Glomerular endothelial cell (primary cell): ENCODE measurements around the gene CR1L. TPM values are rescaled to one million over a fixed set of nuclear protein-coding genes. Genes with fewer than 3 reads are reported as not detected.
"Not testable (repeated sequence)": the region's sequence is repeated elsewhere in the genome, so short reads cannot be mapped to it uniquely, and the experiment has no call there.

Experiments
- DNase-seq: peaks from one replicate; pipeline ENCODE4 v3.0.0-alpha.2; 2011; ENCODE audit warnings: low read depth, low spot score; ENCODE audit errors: extremely low read depth
- total RNA-seq: library from RNA; depleted of rRNA; stranded (reverse); fragments of >200 nt; gene quantifications from 2 replicates; pipeline ENCODE4 v1.2.3, GENCODE V29; 2015

The CR1L gene
- not detected in 2 replicates for total RNA-seq

DNA sequence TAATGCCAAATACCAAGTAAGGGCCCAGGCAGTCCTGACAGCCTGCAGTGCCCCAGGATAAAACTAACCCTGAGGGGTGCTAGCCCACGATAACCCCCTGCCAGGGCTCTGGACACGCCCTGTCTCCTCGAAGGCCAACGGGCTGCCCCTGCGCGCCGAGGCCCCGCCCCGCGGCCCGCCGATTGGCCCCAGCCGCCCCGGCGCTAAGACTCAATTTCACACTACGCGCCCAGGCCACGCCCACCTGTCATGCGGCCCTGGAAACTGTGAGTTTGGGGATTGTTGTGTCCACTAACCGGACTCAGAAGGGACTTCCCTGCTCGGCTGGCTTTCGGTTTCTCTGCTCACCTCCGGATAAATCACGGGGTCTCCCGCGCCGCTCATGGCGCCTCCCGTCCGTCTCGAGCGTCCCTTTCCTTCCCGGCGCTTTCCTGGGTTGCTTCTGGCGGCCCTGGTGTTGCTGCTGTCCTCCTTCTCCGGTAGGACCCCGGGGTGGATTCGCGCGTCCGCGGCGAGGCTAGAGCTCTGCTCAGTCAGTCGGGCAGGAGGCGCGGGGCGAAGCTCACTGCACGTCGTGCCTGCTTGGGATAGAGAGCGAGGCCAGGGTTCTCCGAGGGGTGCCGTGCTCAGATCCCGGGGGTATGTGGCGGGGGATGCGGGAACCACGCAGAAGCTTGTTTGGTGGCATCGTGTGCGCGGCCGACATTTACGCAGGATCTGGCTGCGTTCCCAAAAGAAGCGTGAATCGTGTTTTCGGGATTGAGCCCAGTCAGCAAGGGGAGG lies at the start of gene CR1L:
Gene CR1L (plus strand): TSS at position 282 of the 783 bp plus-strand sequence. CDS start 101 bp downstream, at position 383.
- no peak for DNase-seq

DNA sequence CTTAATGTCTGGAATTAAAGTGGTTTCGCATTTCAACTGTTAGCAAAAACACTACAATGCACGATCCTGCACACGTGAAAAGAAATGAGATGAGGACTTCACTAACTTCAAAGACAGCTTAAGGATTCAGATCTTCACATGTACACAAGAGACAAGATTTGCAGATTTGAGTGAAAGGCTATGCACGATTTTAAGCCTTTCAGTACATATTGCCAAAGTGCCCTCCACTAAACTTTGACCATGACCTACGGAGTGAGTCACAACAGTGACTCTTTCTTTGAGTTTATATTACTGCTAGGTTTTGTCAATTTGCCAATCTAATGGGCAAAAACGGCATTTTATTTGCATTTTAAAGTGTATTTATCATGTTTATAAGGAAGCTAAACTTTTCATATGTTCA lies 41.2 kb upstream of the CR1L start:
- no peak for DNase-seq

DNA sequence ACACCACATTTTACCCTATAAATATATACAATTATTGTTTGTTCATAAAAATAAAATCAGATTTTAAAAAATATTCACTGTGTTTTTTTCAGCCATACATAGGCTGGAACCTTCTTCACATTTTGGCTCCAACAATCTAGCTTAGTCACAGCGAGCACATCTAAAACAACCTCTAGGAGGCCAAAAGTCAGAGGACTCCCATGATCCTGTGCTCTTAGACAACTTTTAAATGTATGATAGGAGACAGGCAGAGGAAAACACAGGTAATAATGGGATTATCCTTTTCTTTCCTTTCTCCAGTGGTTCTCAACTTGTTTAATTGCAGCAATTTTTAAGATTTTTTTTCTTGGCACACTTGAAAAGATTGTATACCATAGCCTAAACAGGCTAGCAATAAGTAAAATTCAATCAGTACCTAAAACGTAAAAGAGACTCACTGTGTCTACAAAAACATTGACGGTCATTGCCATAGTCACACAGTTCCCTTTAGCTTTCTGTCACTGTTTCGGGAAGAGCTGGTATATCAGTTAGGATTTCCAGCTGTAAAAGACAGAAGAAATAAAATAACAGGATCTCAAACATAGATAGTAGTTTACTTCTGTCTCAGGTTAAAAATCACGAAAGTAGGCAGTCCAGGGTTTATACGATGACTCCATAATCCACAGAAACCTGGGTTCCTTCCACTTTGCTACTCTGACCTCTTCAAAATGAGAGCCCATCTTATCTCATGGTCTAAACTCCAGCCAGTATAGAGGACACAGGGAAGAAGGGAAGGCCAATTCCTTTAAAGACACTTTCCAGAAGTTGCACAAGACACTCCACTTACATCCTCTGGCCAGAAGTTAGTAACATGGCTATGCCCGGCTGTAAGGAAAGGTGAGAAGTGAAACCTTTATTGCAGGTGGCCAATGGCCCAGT lies 39.2 kb upstream of the CR1L start:
- no peak for DNase-seq

DNA sequence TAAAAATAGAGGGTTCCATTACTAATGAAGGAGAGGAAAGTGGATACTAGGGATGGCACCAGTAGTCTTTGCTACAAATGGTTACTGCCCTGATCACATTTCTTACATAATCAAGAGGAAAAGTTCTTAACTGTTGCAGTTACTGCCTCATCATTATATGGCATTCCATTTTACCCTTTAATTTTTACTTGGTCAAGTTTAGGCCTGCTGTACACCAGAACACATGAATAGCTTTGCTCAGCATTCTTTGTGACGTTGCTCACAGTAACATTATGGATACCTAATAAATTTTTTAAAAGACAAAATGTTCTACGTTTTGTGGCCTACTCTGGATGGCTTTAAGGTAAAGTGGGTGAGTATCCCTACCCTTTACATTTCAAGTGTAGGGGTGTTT lies 38.6 kb upstream of the CR1L start:
- no peak for DNase-seq

DNA sequence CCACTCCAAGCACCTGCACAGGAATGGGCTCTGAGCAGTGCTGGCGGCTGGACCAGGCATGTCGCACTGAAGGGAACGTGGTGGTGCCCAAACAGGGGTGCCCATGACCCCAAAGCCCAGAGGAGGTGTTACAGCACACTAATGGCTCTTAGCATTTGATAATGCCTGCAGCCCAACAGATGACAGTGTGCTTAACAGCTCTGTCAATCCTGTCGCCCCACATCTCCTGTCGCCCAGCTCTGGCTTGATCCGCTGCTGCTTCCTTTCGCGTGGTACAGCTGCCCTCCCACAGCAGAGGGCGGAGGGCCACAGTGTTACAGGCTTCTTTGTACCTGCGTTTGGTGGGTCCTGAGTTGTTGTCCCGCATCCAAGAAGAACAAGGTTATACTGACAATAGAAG lies 32.2 kb upstream of the CR1L start:
- no peak for DNase-seq

DNA sequence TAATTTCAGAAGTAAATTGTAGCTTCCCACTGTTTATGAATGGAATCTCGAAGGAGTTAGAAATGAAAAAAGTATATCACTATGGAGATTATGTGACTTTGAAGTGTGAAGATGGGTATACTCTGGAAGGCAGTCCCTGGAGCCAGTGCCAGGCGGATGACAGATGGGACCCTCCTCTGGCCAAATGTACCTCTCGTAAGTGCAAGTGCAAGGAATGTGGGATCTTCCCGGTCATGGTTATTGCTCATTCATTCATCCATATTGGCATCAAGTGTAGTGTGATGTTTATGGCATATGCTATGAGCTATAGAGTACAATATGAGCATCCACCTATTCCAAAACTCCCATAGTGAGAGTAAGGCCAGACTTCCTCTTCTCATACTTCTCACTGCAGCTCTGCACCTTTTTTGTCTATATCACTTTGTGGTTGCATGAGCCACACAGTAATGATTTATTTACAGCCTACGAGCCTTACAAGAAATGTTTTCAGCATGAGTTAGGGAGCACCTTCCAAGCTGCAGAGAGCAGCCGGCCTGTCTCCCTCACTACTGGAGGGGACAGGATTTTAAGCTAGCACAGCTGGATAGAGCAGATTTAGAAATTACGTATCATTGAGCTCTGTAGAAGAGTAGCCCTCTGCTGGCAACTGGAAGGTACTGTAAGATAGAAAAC lies 24.9 kb upstream of the CR1L start:
- no peak for DNase-seq

DNA sequence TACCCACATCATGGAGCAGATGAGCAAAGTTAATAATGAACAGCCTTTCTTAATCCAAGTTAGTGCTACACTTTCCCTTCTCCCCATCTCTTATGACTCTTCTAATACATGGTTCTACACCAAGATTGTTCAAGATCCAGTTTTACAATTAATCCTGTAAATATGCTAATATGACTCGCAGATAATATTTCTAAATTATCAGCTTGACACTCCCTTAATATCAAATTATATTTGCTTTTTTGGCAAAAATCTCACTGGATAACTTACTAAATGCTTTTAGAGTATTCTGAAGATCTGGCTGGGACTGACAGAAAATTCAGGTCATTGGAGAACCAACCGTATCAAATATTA lies 24.4 kb upstream of the CR1L start:
- DNase-seq = no peak

DNA sequence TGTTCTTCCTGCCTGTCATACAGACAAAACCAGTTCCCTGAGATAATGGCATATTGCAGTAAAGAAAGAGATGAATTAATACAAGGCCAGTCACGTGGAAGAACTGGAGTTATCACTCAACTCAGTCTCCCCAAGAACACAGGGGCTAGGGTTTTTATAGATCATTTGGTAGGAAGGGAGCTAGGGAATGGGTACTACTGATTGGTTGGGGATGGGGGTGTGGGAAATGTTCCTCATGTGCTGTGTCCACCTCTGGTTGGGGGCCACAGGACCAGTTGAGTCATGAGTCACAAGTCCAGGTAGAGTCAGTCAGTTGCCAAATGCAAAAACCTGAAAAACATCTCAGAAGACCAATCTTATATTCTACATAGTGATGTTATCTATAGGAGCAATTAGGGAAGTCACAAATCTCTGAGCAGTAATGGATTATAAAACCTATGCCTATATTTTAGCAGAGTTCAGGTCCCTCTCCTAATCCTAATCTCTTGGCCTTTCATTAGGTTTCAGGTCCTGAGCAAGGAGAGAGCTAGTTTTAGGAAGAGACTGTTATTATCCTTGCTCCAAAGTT lies 19.3 kb upstream of the CR1L start:
- not testable (repeated sequence) for DNase-seq

DNA sequence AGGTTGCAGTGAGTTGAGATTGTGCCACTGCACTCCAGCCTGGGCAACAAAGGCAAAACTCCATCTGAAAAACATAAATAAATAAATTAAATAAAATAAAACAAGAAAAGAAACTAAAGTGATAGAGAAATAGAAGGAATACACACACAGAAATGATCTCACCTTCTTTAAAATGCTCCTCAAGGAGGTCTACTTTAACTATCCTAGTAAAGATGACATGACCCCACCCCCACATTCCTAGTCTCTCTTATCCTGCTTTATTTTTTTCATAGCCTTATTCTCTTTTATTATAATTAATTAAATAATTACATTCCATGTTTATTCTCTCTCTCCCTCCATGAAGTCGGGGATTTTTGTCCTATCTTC lies 18.0 kb upstream of the CR1L start:
- no peak for DNase-seq

DNA sequence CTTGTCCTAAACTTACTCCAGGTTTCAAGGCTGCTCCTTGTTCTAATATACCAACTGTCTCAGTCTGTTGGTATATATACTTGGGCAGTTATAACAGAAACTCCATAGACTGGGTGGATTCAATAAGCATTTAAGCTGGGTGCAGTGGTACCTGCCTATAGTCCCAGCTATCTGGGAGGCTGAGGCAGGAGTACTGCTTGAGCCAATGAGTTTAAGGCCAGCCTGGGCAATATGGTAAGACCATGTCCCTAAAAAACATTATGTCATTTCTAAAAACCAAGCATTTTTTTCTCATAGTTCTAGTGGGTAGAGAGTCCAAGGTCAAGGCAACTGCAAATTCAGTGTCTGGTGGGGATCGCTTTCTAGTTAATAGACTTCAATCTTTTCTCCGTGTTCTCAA lies 17.4 kb upstream of the CR1L start:
- DNase-seq = no peak

DNA sequence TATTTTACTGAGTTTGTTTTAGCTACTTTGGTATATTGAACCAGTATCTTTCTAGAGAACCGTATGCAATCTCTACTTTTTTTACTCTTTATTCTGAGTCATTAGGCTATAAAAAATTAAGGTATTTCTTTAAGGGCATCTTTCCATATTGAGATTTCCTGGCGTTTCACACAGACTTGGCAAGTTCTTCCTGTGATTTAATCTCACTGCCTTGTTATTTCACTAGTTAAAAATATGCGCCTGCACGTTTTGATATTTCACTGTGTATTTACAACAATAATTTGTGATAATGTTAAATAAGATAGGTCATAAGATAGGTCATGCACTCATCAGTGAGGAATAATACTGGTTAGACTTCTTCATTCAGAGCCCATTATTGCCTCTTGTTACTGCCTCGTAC lies 16.2 kb upstream of the CR1L start:
- DNase-seq = no peak

DNA sequence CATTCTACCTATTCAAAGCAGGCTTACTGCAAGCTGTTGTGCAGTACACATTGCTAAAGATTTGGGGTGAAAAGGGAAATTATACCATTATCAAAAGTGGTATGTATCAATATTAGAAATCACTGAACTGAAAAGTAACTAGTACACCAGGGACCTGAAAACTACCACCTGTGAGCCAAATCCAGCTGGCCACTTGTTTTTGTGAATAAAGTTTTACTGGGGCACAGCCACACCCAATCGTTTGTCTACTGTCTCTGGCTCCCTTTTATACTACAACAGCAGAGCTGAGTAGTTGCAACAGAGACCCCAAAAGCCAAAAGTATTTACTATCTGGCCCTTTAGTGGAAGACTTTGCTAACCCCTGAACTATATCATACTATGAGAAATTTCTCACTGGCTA lies 13.8 kb upstream of the CR1L start:
- no peak for DNase-seq

DNA sequence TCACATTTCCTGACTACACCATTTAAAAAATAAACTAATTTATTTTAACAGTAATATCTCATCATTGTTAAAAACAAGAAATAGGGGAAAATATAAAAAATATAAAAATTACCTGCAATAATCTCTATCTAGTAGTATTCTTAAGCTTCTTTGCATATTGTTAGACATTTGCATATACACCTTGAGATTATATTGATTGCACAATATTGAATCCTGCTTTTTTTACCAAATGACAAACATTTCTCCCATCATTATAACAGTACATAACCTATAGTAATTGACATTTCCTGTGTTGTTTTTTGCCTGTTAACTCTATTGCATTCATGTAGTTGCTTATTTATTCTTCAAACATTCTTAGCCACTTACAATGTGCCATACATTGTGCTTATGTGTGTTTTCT lies 11.7 kb upstream of the CR1L start:
- no peak for DNase-seq

DNA sequence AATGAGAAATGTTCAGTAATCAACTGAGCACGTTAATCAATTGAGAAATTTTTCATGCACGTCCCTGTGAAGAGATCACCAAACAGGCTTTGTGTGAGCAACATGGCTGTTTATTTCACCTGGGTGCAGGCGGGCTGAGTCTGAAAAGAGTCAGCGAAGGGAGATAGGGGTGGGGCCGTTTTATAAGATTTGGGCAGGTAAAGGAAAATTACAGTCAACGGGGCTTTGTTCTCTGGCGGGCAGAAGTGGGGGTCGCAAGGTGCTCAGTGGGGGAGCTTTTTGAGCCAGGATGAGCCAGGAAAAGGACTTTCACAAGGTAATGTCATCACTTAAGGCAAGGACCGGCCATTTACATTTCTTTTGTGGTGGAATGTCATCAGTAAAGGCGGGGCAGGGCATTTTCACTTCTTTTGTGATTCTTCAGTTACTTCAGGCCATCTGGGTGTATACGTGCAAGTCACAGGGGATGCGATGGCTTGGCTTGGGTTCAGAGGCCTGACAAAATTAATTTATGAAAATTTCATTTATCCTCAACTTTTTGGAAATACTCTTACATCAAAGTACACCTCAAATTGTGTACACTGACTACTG lies 11.1 kb upstream of the CR1L start:
- not testable (repeated sequence) for DNase-seq

DNA sequence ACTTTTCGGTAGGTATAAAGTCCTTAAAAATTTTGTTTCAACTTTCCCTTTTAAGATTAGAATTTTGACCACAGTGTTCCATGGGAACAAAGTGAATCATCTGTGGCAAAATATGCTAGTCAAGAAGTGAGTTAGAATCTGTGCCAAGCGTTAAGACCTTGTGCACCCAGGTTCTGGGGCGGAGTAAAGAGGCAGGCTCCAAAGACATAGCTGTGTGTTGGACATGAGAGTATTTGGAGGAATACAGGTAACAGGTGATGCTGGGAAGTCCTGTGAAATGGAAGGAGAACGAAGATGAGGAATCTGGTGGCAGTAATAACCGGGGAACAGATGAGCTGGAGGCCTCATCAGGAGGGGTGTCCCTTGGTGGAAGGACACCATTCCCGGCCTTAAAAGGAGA lies 10.6 kb upstream of the CR1L start:
- not testable (repeated sequence) for DNase-seq

DNA sequence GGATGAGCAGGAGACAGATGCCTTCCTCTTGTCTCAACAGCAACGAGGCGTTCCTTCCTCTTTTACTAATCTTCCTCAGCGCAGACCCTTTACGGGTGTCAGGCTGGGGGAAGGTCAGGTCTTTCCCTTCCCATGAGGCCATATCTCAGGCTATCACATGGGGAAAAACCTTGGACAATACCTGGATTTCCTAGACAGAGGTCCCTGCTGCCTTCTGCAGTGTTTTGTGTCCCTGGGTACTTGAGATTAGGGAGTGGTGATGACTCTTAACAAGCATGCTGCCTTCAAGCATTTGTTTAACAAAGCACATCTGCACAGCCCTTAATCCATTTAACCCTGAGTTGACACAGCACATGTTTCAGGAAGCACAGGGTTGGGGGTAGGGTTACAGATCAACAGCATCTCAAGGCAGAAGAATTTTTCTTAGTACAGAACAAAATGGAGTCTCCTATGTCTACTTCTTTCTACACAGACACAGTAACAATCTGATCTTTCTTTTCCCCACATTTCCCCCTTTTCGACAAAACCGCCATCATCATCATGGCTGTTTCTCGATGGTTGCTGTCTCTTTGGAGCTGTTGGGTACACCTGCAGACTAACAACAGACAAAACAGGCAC lies 9.3 kb upstream of the CR1L start:
- not testable (repeated sequence) for DNase-seq

DNA sequence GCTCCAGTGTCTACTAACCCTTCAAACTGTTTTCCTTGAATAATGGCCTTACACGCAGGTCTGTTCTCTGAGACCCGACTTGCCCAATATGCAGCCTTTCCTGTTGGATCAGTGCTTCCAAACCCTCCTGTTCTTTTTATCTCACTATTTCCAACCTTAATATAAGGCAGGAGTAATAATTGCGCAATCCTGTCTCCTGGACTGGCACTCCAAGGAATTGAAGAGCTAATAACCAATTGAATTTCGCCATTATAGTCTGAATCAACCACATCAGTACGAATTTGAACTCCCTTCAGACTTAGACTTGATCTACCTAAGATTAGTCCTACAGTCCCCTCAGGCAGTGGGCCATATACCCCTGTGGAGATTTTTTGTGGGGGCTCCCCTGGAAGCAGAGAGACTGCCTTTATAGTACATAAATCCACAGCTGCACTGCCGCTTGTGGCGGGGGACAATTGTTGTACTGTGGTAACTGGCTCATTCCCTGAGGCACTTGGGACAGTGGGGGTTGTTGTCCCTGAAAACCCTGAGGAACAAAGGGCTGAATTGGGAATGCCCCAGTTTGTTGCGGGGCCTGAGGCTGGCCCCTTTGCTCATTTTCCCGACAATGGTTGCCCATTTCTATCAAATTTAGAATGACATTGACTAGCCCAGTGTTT lies 6.3 kb upstream of the CR1L start:
- DNase-seq = not testable (repeated sequence)

DNA sequence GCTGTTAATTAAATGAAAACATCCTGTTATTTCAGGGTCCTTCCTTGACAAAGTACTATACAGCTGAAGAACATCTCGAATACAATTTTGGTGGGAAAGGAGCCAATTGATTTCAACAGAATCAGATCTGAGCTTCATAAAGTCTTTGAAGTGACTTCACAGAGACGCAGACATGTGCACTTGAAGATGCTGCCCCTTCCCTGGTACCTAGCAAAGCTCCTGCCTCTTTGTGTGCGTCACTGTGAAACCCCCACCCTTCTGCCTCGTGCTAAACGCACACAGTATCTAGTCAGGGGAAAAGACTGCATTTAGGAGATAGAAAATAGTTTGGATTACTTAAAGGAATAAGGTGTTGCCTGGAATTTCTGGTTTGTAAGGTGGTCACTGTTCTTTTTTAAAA lies 5.6 kb upstream of the CR1L start:
- not testable (repeated sequence) for DNase-seq

DNA sequence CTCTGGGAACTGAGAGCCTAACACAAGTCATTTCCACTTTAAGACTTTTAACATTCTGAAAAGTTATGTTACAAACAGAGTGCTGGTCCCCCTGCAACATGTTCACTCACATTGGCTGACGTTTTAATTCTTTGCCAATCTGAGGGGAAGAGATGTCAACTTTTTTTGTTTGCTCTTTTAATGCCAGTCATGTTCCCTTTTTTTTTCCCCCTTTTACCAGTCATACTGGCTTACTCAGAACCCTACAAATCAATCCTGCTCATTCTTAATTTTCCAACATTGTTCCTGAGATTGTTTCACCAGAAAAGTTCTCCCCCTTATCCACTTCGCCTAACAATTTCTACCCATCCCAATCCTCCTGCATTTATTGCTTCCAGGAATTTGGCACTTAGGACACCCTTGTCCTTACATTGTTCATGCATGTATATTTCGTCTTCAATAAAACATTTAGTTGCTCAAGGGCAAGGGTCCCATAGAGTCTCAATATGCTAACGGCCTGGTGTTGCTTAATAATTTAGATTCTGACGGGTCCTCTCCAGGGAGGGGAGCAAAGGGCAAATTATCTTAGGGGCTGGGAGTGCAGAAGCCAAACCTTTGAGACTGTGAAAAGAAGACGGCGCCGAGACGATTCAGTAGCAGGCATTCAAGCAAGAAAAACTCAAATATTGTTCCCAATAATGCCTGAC lies 624 bp upstream of the CR1L start:
- DNase-seq = no peak
